ENCODE measurements around the gene PNMT. TPM values are rescaled to one million over a fixed set of nuclear protein-coding genes. Genes with fewer than 3 reads are reported as not detected.
A peak's percentile ranks its signal among the peaks of the same experiment; 100 is the strongest.

The PNMT gene
- total and polyA plus RNA-seq, 2 experiments from 2014 or later = 1.9 to 2.5 TPM

GRCh38 chr17:39632153-39632941, 35.9 kb upstream of the PNMT start:
- H3K4me3 Mint-ChIP-seq = peak overlapping the region; percentile 35; the same call in 1 of the 3 replicates

More at GRCh38 chr17:39632153-39632941, 35.9 kb upstream of the PNMT start:
- Mint-ChIP-seq H3K27me3 (ENCODE audit: insufficient read depth, low read depth, poor library complexity) (peaks cover 41% of the 10 kb centered on the region), H3K9me3 (no peaks in the 10 kb centered on the region), H3K27ac (no peak overlapping the region), H3K4me1 (peaks cover 76% of the 10 kb centered on the region), H3K36me3 (ENCODE audit: low read depth) (0 out of 3 replicates have a peak, but pooled peaks cover 2% of the 10 kb centered on the region)
- peaks cover 15% of the 10 kb centered on the region; the same call in 1 of the 2 replicates for H3F3A ChIP-seq (replicated peaks; ENCODE audit: low read depth)
- H3K27me3 ChIP-seq (ENCODE audit: insufficient read depth) = peaks cover 20% of the 10 kb centered on the region
- peak overlapping the region; percentile 95 for H3K4me2 ChIP-seq
- H3K27ac ChIP-seq (ENCODE audit: low read depth) = no peak overlapping the region
- H3K4me3 ChIP-seq = peak overlapping the region; percentile 32; the same call in 1 of the 2 replicates
- peaks cover 78% of the 10 kb centered on the region for H3K4me1 ChIP-seq (ENCODE audit: insufficient read depth)
- H3K79me2 ChIP-seq (replicated peaks; ENCODE audit: insufficient read depth) = no peaks in the 10 kb centered on the region; the same call in 1 of the 2 replicates
- no peaks in the 10 kb centered on the region for H3K9me2 ChIP-seq (ENCODE audit: insufficient read depth)
- TF ChIP-seq STAT1 (IDR thresholded peaks at IDR 0.05; ENCODE audit: unreplicated experiment) (no peak), NANOG (IDR thresholded peaks at IDR 0.05; ENCODE audit: borderline replicate concordance) (no peak), POLR2AphosphoS5 (IDR thresholded peaks at IDR 0.05; ENCODE audit: low read depth) (no peak), ZNF331 (CRISPR knock-in tag; IDR thresholded peaks at IDR 0.05; ENCODE audit: low read depth) (no peak), JUNB (IDR thresholded peaks at IDR 0.05; ENCODE audit: unreplicated experiment) (no peak), ZNF462 (CRISPR knock-in tag; IDR thresholded peaks at IDR 0.05) (no peak), CREB1 (CRISPR knock-in tag; IDR thresholded peaks at IDR 0.05; ENCODE audit: low read depth) (no peak), EZH2 (IDR thresholded peaks at IDR 0.05; ENCODE audit: low read depth, unreplicated experiment) (no peak), EZH2phosphoT487 (IDR thresholded peaks at IDR 0.05; ENCODE audit: unreplicated experiment) (no peak), ZNF114 (CRISPR knock-in tag; IDR thresholded peaks at IDR 0.05) (no peak)
- TF ChIP-seq, protein P1, sequence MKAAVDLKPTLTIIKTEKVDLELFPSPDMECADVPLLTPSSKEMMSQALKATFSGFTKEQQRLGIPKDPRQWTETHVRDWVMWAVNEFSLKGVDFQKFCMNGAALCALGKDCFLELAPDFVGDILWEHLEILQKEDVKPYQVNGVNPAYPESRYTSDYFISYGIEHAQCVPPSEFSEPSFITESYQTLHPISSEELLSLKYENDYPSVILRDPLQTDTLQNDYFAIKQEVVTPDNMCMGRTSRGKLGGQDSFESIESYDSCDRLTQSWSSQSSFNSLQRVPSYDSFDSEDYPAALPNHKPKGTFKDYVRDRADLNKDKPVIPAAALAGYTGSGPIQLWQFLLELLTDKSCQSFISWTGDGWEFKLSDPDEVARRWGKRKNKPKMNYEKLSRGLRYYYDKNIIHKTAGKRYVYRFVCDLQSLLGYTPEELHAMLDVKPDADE (IDR thresholded peaks at IDR 0.05) = no peak
- TF ChIP-seq, protein P2, sequence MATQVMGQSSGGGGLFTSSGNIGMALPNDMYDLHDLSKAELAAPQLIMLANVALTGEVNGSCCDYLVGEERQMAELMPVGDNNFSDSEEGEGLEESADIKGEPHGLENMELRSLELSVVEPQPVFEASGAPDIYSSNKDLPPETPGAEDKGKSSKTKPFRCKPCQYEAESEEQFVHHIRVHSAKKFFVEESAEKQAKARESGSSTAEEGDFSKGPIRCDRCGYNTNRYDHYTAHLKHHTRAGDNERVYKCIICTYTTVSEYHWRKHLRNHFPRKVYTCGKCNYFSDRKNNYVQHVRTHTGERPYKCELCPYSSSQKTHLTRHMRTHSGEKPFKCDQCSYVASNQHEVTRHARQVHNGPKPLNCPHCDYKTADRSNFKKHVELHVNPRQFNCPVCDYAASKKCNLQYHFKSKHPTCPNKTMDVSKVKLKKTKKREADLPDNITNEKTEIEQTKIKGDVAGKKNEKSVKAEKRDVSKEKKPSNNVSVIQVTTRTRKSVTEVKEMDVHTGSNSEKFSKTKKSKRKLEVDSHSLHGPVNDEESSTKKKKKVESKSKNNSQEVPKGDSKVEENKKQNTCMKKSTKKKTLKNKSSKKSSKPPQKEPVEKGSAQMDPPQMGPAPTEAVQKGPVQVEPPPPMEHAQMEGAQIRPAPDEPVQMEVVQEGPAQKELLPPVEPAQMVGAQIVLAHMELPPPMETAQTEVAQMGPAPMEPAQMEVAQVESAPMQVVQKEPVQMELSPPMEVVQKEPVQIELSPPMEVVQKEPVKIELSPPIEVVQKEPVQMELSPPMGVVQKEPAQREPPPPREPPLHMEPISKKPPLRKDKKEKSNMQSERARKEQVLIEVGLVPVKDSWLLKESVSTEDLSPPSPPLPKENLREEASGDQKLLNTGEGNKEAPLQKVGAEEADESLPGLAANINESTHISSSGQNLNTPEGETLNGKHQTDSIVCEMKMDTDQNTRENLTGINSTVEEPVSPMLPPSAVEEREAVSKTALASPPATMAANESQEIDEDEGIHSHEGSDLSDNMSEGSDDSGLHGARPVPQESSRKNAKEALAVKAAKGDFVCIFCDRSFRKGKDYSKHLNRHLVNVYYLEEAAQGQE (IDR thresholded peaks at IDR 0.05; ENCODE audit: unreplicated experiment) = no peak
- TF ChIP-seq, protein P3, sequence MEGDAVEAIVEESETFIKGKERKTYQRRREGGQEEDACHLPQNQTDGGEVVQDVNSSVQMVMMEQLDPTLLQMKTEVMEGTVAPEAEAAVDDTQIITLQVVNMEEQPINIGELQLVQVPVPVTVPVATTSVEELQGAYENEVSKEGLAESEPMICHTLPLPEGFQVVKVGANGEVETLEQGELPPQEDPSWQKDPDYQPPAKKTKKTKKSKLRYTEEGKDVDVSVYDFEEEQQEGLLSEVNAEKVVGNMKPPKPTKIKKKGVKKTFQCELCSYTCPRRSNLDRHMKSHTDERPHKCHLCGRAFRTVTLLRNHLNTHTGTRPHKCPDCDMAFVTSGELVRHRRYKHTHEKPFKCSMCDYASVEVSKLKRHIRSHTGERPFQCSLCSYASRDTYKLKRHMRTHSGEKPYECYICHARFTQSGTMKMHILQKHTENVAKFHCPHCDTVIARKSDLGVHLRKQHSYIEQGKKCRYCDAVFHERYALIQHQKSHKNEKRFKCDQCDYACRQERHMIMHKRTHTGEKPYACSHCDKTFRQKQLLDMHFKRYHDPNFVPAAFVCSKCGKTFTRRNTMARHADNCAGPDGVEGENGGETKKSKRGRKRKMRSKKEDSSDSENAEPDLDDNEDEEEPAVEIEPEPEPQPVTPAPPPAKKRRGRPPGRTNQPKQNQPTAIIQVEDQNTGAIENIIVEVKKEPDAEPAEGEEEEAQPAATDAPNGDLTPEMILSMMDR (conservative IDR thresholded peaks at IDR 0.05; ENCODE audit: low read depth in 2 of 2) = no peak
- H4K20me1 ChIP-seq (replicated peaks; ENCODE audit: insufficient read depth) = no peaks in the 10 kb centered on the region
- no peak for DNase-seq (ENCODE audit: low spot score)
- no peak overlapping the region for H2AFZ ChIP-seq
- H3K36me3 ChIP-seq (ENCODE audit: insufficient read depth) = no peaks in the 10 kb centered on the region
- ATAC-seq = no peak
